Urinary bladder (tissue), 4 donors: ENCODE data around the gene EXOSC5. TPM values are rescaled to one million over a fixed set of nuclear protein-coding genes. Genes with fewer than 3 reads are reported as not detected.
A peak's percentile ranks its signal among the peaks of the same experiment; 100 is the strongest.
"Not testable (repeated sequence)": the region's sequence is repeated elsewhere in the genome, so short reads cannot be mapped to it uniquely, and the experiment has no call there.

Experiments used
- DNase-seq: peaks from one replicate; pipeline ENCODE4 v3.0.0-alpha.2; 2015; ENCODE audit errors: extremely low spot score
- H3K27ac ChIP-seq: one replicate; pipeline ENCODE4 v1.5.1; 2013; ENCODE audit warnings: low read depth, mild to moderate bottlenecking, moderate library complexity
- H3K36me3 ChIP-seq: one replicate; pipeline ENCODE4 v1.6.1; 2013; ENCODE audit warnings: mild to moderate bottlenecking, moderate library complexity; ENCODE audit not compliant: insufficient read depth
- H3K4me1 ChIP-seq: one replicate; pipeline ENCODE4 v1.6.1; 2013; ENCODE audit warnings: mild to moderate bottlenecking, moderate library complexity; ENCODE audit not compliant: insufficient read depth
- H3K4me3 ChIP-seq: one replicate; pipeline ENCODE4 v1.5.1; 2013; ENCODE audit warnings: low read depth, low read length
- WGBS: extraction: QIAGEN DNeasy Blood & Tissue Kit; methylation state at CpG from one replicate; pipeline ENCODE4 v1.1.7; 2013; 5-methylcytosine and 5-hydroxymethylcytosine counted together
- polyA plus RNA-seq: library from polyadenylated mRNA; stranded (reverse); fragments of 200-250 nt; gene quantifications from one replicate; pipeline ENCODE4 v1.2.3, GENCODE V29; 2013
- total RNA-seq: library from RNA; depleted of rRNA; stranded (reverse); fragments of >200 nt; gene quantifications from one replicate; pipeline ENCODE4 v1.2.3, GENCODE V29; 2014
- donor health status: healthy with polysubstance abuse.
- donor health status: healthy.

EXOSC5 gene
- total and polyA plus RNA-seq, 2 donors, result 11.2 to 31.0 TPM

GRCh38 chr19:41384351-41384750 is 12.8 kb downstream of the EXOSC5 start:
- DNase-seq, result no peak
- H3K36me3 ChIP-seq, result no peaks in the 10 kb centered on the region
- no peak overlapping the region for H3K27ac ChIP-seq
- no peaks in the 10 kb centered on the region for H3K4me1 ChIP-seq
- H3K4me3 ChIP-seq, result no peak overlapping the region
- 88% methylated on average over 5 of the region's 5 CpGs for WGBS

GRCh38 chr19:41381536-41381935 is 15.6 kb downstream of the EXOSC5 start:
- H3K4me3 ChIP-seq, result not testable (repeated sequence)

GRCh38 chr19:41377977-41378709 is 19.0 kb downstream of the EXOSC5 start:
- Histone ChIP-seq H3K27ac (no peak overlapping the region), H3K4me1 (no peaks in the 10 kb centered on the region), H3K36me3 (no peaks in the 10 kb centered on the region), H3K4me3 (no peak overlapping the region)
- 35% methylated on average over 9 of the region's 9 CpGs for WGBS
- no peak for DNase-seq

More at GRCh38 chr19:41381536-41381935, 15.6 kb downstream of the EXOSC5 start:
- not testable (repeated sequence) for H3K36me3 ChIP-seq, DNase-seq, H3K4me1 ChIP-seq, H3K27ac ChIP-seq
- WGBS, result 96% methylated on average over 8 of the region's 8 CpGs

- Histone ChIP-seq H3K4me1 (no peaks in the 10 kb centered on the region), H3K4me3 (peak overlapping the region; percentile 48), H3K27ac (peak overlapping the region; percentile 64), H3K36me3 (no peaks in the 10 kb centered on the region)
- no peak for DNase-seq
- 57% methylated on average over 8 of the region's 8 CpGs for WGBS
Observed at GRCh38 chr19:41376998-41377365, 20.2 kb downstream of the EXOSC5 start.

- Histone ChIP-seq H3K4me1 (no peaks in the 10 kb centered on the region), H3K27ac (peak within 1 kb of the TSS; percentile 64), H3K36me3 (no peaks in the 10 kb centered on the region), H3K4me3 (peak within 1 kb of the TSS; percentile 48)
- no peak for DNase-seq
- WGBS, result 1% methylated on average over 47 of the region's 47 CpGs
Observed at GRCh38 chr19:41376241-41376997, 20.7 kb downstream of the EXOSC5 start, which contains the start of gene TMEM91. TSS of gene TMEM91 (plus strand) at chr19:41376533. CDS start at chr19:41378310, 1,777 bp downstream.

GRCh38 chr19:41373993-41374392 is 23.2 kb downstream of the EXOSC5 start:
- no peak overlapping the region for H3K4me3 ChIP-seq
- peak; percentile 73 for DNase-seq
- H3K4me1 ChIP-seq, result no peaks in the 10 kb centered on the region
- 15% methylated on average over 12 of the region's 12 CpGs for WGBS
- H3K27ac ChIP-seq, result no peak overlapping the region
- no peaks in the 10 kb centered on the region for H3K36me3 ChIP-seq

- no peak for DNase-seq
- H3K36me3 ChIP-seq, result no peaks in the 10 kb centered on the region
- 56% methylated on average over 2 of the region's 2 CpGs for WGBS
- no peak overlapping the region for H3K4me3 ChIP-seq
- no peaks in the 10 kb centered on the region for H3K4me1 ChIP-seq
- H3K27ac ChIP-seq, result no peak overlapping the region
Observed at GRCh38 chr19:41372501-41372900, 24.7 kb downstream of the EXOSC5 start.

GRCh38 chr19:41371541-41371940 is 25.6 kb downstream of the EXOSC5 start:
- Histone ChIP-seq H3K4me1 (no peaks in the 10 kb centered on the region), H3K27ac (no peak overlapping the region)
- WGBS, result 94% methylated on average over 8 of the region's 8 CpGs

GRCh38 chr19:41371119-41371518 is 26.0 kb downstream of the EXOSC5 start:
- 92% methylated on average over 5 of the region's 5 CpGs for WGBS
- not testable (repeated sequence) for H3K27ac ChIP-seq, H3K4me3 ChIP-seq, DNase-seq, H3K4me1 ChIP-seq, H3K36me3 ChIP-seq

More at GRCh38 chr19:41371541-41371940, 25.6 kb downstream of the EXOSC5 start:
- no peaks in the 10 kb centered on the region for H3K36me3 ChIP-seq
- no peak overlapping the region for H3K4me3 ChIP-seq
- DNase-seq, result no peak

- no peaks in the 10 kb centered on the region for H3K4me1 ChIP-seq
- WGBS, result 97% methylated on average over 2 of the region's 2 CpGs
- DNase-seq, result no peak
Observed at GRCh38 chr19:41369769-41370168, 27.4 kb downstream of the EXOSC5 start.

GRCh38 chr19:41367848-41368301 is 29.3 kb downstream of the EXOSC5 start:
- no peak for DNase-seq
- Histone ChIP-seq H3K36me3 (no peaks in the 10 kb centered on the region), H3K27ac (no peak overlapping the region), H3K4me3 (no peak overlapping the region), H3K4me1 (no peaks in the 10 kb centered on the region)
- WGBS, result 57% methylated on average over 6 of the region's 6 CpGs

More at GRCh38 chr19:41369769-41370168, 27.4 kb downstream of the EXOSC5 start:
- H3K4me3 ChIP-seq, result no peak overlapping the region
- no peak overlapping the region for H3K27ac ChIP-seq
- H3K36me3 ChIP-seq, result no peaks in the 10 kb centered on the region

GRCh38 chr19:41366089-41366488 is 31.1 kb downstream of the EXOSC5 start:
- Histone ChIP-seq H3K4me1 (no peaks in the 10 kb centered on the region), H3K27ac (no peak overlapping the region), H3K36me3 (no peaks in the 10 kb centered on the region), H3K4me3 (no peak overlapping the region)
- DNase-seq, result no peak
- 95% methylated on average over 1 of the region's 1 CpG for WGBS

GRCh38 chr19:41364524-41365391 is 32.4 kb downstream of the EXOSC5 start:
- WGBS, result 78% methylated on average over 14 of the region's 14 CpGs
- no peaks in the 10 kb centered on the region for H3K4me1 ChIP-seq
- peak overlapping the region; percentile 53 for H3K4me3 ChIP-seq
- no peaks in the 10 kb centered on the region for H3K36me3 ChIP-seq
- DNase-seq, result no peak
- peak overlapping the region; percentile 83 for H3K27ac ChIP-seq
